Activated T-cell treated with anti-CD3 and anti-CD28 coated beads, Interleukin-2, amount 50 U/mL, for 72 hours (primary cell): ENCODE results near the gene CLASP2. TPM values are rescaled to one million over a fixed set of nuclear protein-coding genes. Genes with fewer than 3 reads are reported as not detected.
"Not testable (repeated sequence)": the region's sequence is repeated elsewhere in the genome, so short reads cannot be mapped to it uniquely, and the experiment has no call there.

Experiments
- ATAC-seq, 2 donors: fragments of 150-1000 bp; cut with Tn5 transposase; replicated peaks in 1 of 2; 2 replicates each; pipeline ENCODE4 v1.10.0; 2021; ENCODE audit warnings: moderate library complexity in 2 of 2, mild to moderate bottlenecking in 1 of 2
- DNase-seq, 2 donors: peaks; one replicate each; pipeline ENCODE4 v3.0.0; 2021 to 2022; ENCODE audit warnings: mixed read lengths in 1 of 2
- H3K27ac Mint-ChIP-seq: one replicate; pipeline ENCODE4 v1.8.0; 2022; ENCODE audit warnings: mild to moderate bottlenecking, moderate library complexity, mixed read lengths
- H3K27me3 Mint-ChIP-seq: one replicate; pipeline ENCODE4 v1.8.0; 2022; ENCODE audit warnings: low read depth, mixed read lengths
- H3K36me3 Mint-ChIP-seq, 2 donors: one replicate each; pipeline ENCODE4 v1.8.0; 2022; ENCODE audit warnings: mixed read lengths in 2 of 2, mild to moderate bottlenecking in 1 of 2; ENCODE audit not compliant: insufficient read depth in 2 of 2
- H3K4me1 Mint-ChIP-seq: one replicate; pipeline ENCODE4 v1.8.0; 2022; ENCODE audit warnings: low read depth, mixed read lengths
- H3K4me3 Mint-ChIP-seq, 2 donors: one replicate each; pipeline ENCODE4 v1.8.0; 2022; ENCODE audit warnings: mild to moderate bottlenecking in 2 of 2, mixed read lengths in 2 of 2, moderate library complexity in 2 of 2
- H3K9me3 Mint-ChIP-seq, 2 donors: one replicate each; pipeline ENCODE4 v1.8.0; 2022; ENCODE audit warnings: mixed read lengths in 2 of 2
- total RNA-seq, 2 donors: library from RNA; stranded (reverse); gene quantifications; one replicate each; pipeline ENCODE4 v1.2.3, GENCODE V29; 2022

CLASP2 gene
- total RNA-seq, 2 donors from 2014 or later: 58.5 to 68.5 TPM

- Mint-ChIP-seq H3K4me1 (no peaks in the 10 kb centered on the region), H3K36me3 (peaks cover 4 to 21% of the 10 kb centered on the region in 2 donors)
Observed at GRCh38 chr3:33496449-33496848, 221.6 kb downstream of the CLASP2 start.

GRCh38 chr3:33491721-33492120, 226.3 kb downstream of the CLASP2 start:
- Mint-ChIP-seq H3K36me3 (no peaks in the 10 kb centered on the region), H3K27ac (no peak overlapping the region), H3K9me3 (peaks cover 1 to 2% of the 10 kb centered on the region in 2 donors), H3K27me3 (no peaks in the 10 kb centered on the region), H3K4me3 (no peak overlapping the region), H3K4me1 (no peaks in the 10 kb centered on the region)
- DNase-seq: no peak
- ATAC-seq: no peak

More at GRCh38 chr3:33496449-33496848, 221.6 kb downstream of the CLASP2 start:
- peaks cover 0 to 2% of the 10 kb centered on the region in 2 donors for H3K9me3 Mint-ChIP-seq
- no peak overlapping the region for H3K27ac Mint-ChIP-seq
- DNase-seq (no peak), ATAC-seq (no peak)
- no peaks in the 10 kb centered on the region for H3K27me3 Mint-ChIP-seq
- H3K4me3 Mint-ChIP-seq: no peak overlapping the region

GRCh38 chr3:33490641-33491241, 227.3 kb downstream of the CLASP2 start:
- no peaks in the 10 kb centered on the region for H3K36me3 Mint-ChIP-seq
- H3K4me1 Mint-ChIP-seq: no peaks in the 10 kb centered on the region
- H3K9me3 Mint-ChIP-seq: peaks cover 2 to 3% of the 10 kb centered on the region in 2 donors
- H3K4me3 Mint-ChIP-seq: no peak overlapping the region
- DNase-seq (no peak), ATAC-seq (no peak)
- H3K27me3 Mint-ChIP-seq: no peaks in the 10 kb centered on the region
- no peak overlapping the region for H3K27ac Mint-ChIP-seq

GRCh38 chr3:33488683-33489082, 229.4 kb downstream of the CLASP2 start:
- H3K9me3 Mint-ChIP-seq: peaks cover 2 to 3% of the 10 kb centered on the region in 2 donors
- no peaks in the 10 kb centered on the region for H3K4me1 Mint-ChIP-seq
- H3K27ac Mint-ChIP-seq: no peak overlapping the region
- ATAC-seq (no peak), DNase-seq (no peak)
- no peaks in the 10 kb centered on the region for H3K36me3 Mint-ChIP-seq
- no peaks in the 10 kb centered on the region for H3K27me3 Mint-ChIP-seq
- H3K4me3 Mint-ChIP-seq: no peak overlapping the region

- H3K27ac Mint-ChIP-seq: no peak overlapping the region
- H3K4me3 Mint-ChIP-seq: no peak overlapping the region
- no peak for DNase-seq
- ATAC-seq: no peak
- H3K9me3 Mint-ChIP-seq: peaks cover 2 to 3% of the 10 kb centered on the region in 2 donors
- no peaks in the 10 kb centered on the region for H3K27me3 Mint-ChIP-seq
- H3K36me3 Mint-ChIP-seq: no peaks in the 10 kb centered on the region
- H3K4me1 Mint-ChIP-seq: no peaks in the 10 kb centered on the region
Observed at GRCh38 chr3:33488246-33488645, 229.8 kb downstream of the CLASP2 start.

GRCh38 chr3:33482111-33482521, 235.9 kb downstream of the CLASP2 start:
- Mint-ChIP-seq H3K4me3 (no peak overlapping the region), H3K27ac (no peak overlapping the region), H3K27me3 (no peaks in the 10 kb centered on the region)

GRCh38 chr3:33474896-33475295, 243.2 kb downstream of the CLASP2 start:
- Mint-ChIP-seq H3K36me3 (no peaks in the 10 kb centered on the region), H3K4me3 (no peak overlapping the region), H3K9me3 (no peaks in the 10 kb centered on the region), H3K4me1 (no peaks in the 10 kb centered on the region), H3K27ac (no peak overlapping the region), H3K27me3 (no peaks in the 10 kb centered on the region)
- no peak for ATAC-seq
- DNase-seq: no peak

More at GRCh38 chr3:33482111-33482521, 235.9 kb downstream of the CLASP2 start:
- DNase-seq (no peak), ATAC-seq (no peak)
- Mint-ChIP-seq H3K36me3 (no peaks in the 10 kb centered on the region), H3K4me1 (no peaks in the 10 kb centered on the region), H3K9me3 (peaks cover 2 to 3% of the 10 kb centered on the region in 2 donors)

GRCh38 chr3:33473813-33474212, 244.2 kb downstream of the CLASP2 start:
- no peak overlapping the region for H3K4me3 Mint-ChIP-seq
- no peaks in the 10 kb centered on the region for H3K9me3 Mint-ChIP-seq
- DNase-seq (no peak), ATAC-seq (no peak)
- H3K27ac Mint-ChIP-seq: no peak overlapping the region
- no peaks in the 10 kb centered on the region for H3K4me1 Mint-ChIP-seq
- H3K27me3 Mint-ChIP-seq: no peaks in the 10 kb centered on the region
- no peaks in the 10 kb centered on the region for H3K36me3 Mint-ChIP-seq

GRCh38 chr3:33467786-33468185, 250.3 kb downstream of the CLASP2 start:
- no peak overlapping the region for H3K4me3 Mint-ChIP-seq
- H3K36me3 Mint-ChIP-seq: peaks cover 0 to 1% of the 10 kb centered on the region in 2 donors
- DNase-seq: no peak
- H3K4me1 Mint-ChIP-seq: no peaks in the 10 kb centered on the region
- H3K9me3 Mint-ChIP-seq: peaks cover 0 to 2% of the 10 kb centered on the region in 2 donors
- ATAC-seq: no peak
- H3K27me3 Mint-ChIP-seq: no peaks in the 10 kb centered on the region
- H3K27ac Mint-ChIP-seq: no peak overlapping the region

- DNase-seq: no peak
- ATAC-seq: no peak
- Mint-ChIP-seq H3K9me3 (no peaks in the 10 kb centered on the region), H3K4me1 (no peaks in the 10 kb centered on the region), H3K27me3 (no peaks in the 10 kb centered on the region), H3K4me3 (no peak overlapping the region), H3K36me3 (peaks cover 2% of the 10 kb centered on the region in 2 donors), H3K27ac (no peak overlapping the region)
Observed at GRCh38 chr3:33461097-33461496, 257.0 kb downstream of the CLASP2 start.

- not testable (repeated sequence) for H3K4me3 Mint-ChIP-seq, H3K27ac Mint-ChIP-seq, ATAC-seq, DNase-seq, H3K9me3 Mint-ChIP-seq, H3K27me3 Mint-ChIP-seq, H3K4me1 Mint-ChIP-seq, H3K36me3 Mint-ChIP-seq
Observed at GRCh38 chr3:33459577-33459976, 258.5 kb downstream of the CLASP2 start.

- Mint-ChIP-seq H3K36me3 (peaks cover 9% of the 10 kb centered on the region in 2 donors), H3K27ac (no peak overlapping the region), H3K4me1 (peaks cover 8% of the 10 kb centered on the region), H3K27me3 (no peaks in the 10 kb centered on the region), H3K9me3 (peaks cover 2 to 3% of the 10 kb centered on the region in 2 donors), H3K4me3 (no peak overlapping the region)
- ATAC-seq (no peak), DNase-seq (no peak)
Observed at GRCh38 chr3:33458446-33458845, 259.6 kb downstream of the CLASP2 start.

- Mint-ChIP-seq H3K4me3 (no peak overlapping the region), H3K36me3 (peaks cover 9% of the 10 kb centered on the region in 2 donors), H3K9me3 (peaks cover 2 to 3% of the 10 kb centered on the region in 2 donors), H3K27ac (no peak overlapping the region), H3K4me1 (peaks cover 8% of the 10 kb centered on the region), H3K27me3 (no peaks in the 10 kb centered on the region)
- DNase-seq: no peak
- no peak for ATAC-seq
Observed at GRCh38 chr3:33456756-33457155, 261.3 kb downstream of the CLASP2 start.

GRCh38 chr3:33453331-33453761, 264.7 kb downstream of the CLASP2 start:
- Mint-ChIP-seq H3K4me1 (peaks cover 9% of the 10 kb centered on the region), H3K4me3 (no peak overlapping the region), H3K36me3 (peaks cover 7 to 9% of the 10 kb centered on the region in 2 donors), H3K27me3 (no peaks in the 10 kb centered on the region), H3K9me3 (peaks cover 2 to 3% of the 10 kb centered on the region in 2 donors), H3K27ac (no peak overlapping the region)
- DNase-seq (no peak), ATAC-seq (no peak)
